HepG2 (cell line): ENCODE results near the gene DLEC1. TPM values are rescaled to one million over a fixed set of nuclear protein-coding genes. Genes with fewer than 3 reads are reported as not detected.

ENCODE experiments used
- BORCS8-MEF2B ChIP-seq: sonication (generic); formaldehyde crosslinking; IDR thresholded peaks from 2 replicates; pipeline ENCODE4 v1.8.0; 2022; ENCODE audit warnings: mild to moderate bottlenecking, missing genetic modification reagents
- HNF4A ChIP-seq: sonication (generic); formaldehyde crosslinking; IDR thresholded peaks from 2 replicates; pipeline ENCODE4 v1.4.0; 2020; ENCODE audit warnings: missing genetic modification reagents
- JUND ChIP-seq: sonication (generic); formaldehyde crosslinking; IDR thresholded peaks from 2 replicates; pipeline ENCODE4 v1.8.0; 2022; ENCODE audit warnings: mild to moderate bottlenecking, missing genetic modification reagents
- PHF21A ChIP-seq: sonication (generic); formaldehyde crosslinking; IDR thresholded peaks from 2 replicates; pipeline ENCODE4 v1.5.0; 2020; ENCODE audit warnings: mild to moderate bottlenecking, missing genetic modification reagents
- RFXAP ChIP-seq: sonication (generic); formaldehyde crosslinking; IDR thresholded peaks from 2 replicates; pipeline ENCODE4 v1.4.0; 2020; ENCODE audit warnings: missing genetic modification reagents, borderline replicate concordance
- SRY ChIP-seq: sonication (generic); formaldehyde crosslinking; IDR thresholded peaks from 2 replicates; pipeline ENCODE4 v1.8.0; 2022; ENCODE audit warnings: mild to moderate bottlenecking, missing genetic modification reagents
- STAT5B ChIP-seq: sonication (generic); formaldehyde crosslinking; IDR thresholded peaks from 2 replicates; pipeline ENCODE4 v1.4.0; 2020; ENCODE audit warnings: missing genetic modification reagents
- TCF7L2 ChIP-seq: IDR thresholded peaks from 2 replicates; pipeline ENCODE4 v1.6.1; 2011; ENCODE audit warnings: mild to moderate bottlenecking, low read depth, low read length, moderate library complexity
- U2AF1 ChIP-seq: fragments of 200-400 bp; formaldehyde crosslinking; optimal IDR thresholded peaks from 2 replicates; pipeline ENCODE3; 2017; ENCODE audit warnings: mild to moderate bottlenecking, low read depth, low read length
- ZNF136 ChIP-seq: sonication (generic); formaldehyde crosslinking; IDR thresholded peaks from 2 replicates; pipeline ENCODE4 v1.8.1; 2022; ENCODE audit warnings: low read depth, mild to moderate bottlenecking, moderate library complexity, missing genetic modification reagents
- ZNF572 ChIP-seq: sonication (generic); formaldehyde crosslinking; IDR thresholded peaks from 2 replicates; pipeline ENCODE4 v1.5.1; 2020; ENCODE audit warnings: mild to moderate bottlenecking, missing genetic modification reagents
- polyA plus RNA-seq, 8 experiments: library from polyadenylated mRNA; depleted of rRNA in 3 of 8; stranded (reverse) in 7 of 8; unstranded in 1 of 8; fragments of >200 nt; fragmentation: Illumina TruSeq in 4 of 8; extraction: Trizol in 4 of 8; gene quantifications; 2 replicates each; pipeline versions ENCODE4 v1.2.1 to v1.2.3, GENCODE V29; 2011 to 2016; ENCODE audit warnings: low read depth in 4 of 8, missing spikeins in 1 of 8, mixed read lengths in 1 of 8; ENCODE audit not compliant: insufficient read depth in 1 of 8
- total RNA-seq, 5 experiments: library from RNA; depleted of rRNA; stranded (reverse); fragments of >200 nt; fragmentation: Illumina TruSeq; extraction: Trizol; gene quantifications; 2 replicates each; pipeline ENCODE4 v1.2.3, GENCODE V29; 2016; ENCODE audit warnings: low read depth in 1 of 5
- TF ChIP-seq, protein P1 (sequence below): sonication (generic); formaldehyde crosslinking; IDR thresholded peaks from 2 replicates; pipeline ENCODE4 v1.5.0; 2020; ENCODE audit warnings: mild to moderate bottlenecking, missing genetic modification reagents
- TF ChIP-seq, protein P2 (sequence below): sonication (generic); formaldehyde crosslinking; IDR thresholded peaks from 2 replicates; pipeline ENCODE4 v1.5.0; 2020; ENCODE audit warnings: missing genetic modification reagents
- TF ChIP-seq, protein P3 (sequence below): IDR thresholded peaks from 2 replicates; pipeline ENCODE4 v1.6.1; 2016; ENCODE audit warnings: mild to moderate bottlenecking
- TF ChIP-seq, protein P4 (sequence below): sonication (generic); formaldehyde crosslinking; IDR thresholded peaks from 2 replicates; pipeline ENCODE4 v1.4.0; 2020; ENCODE audit warnings: missing genetic modification reagents
- TF ChIP-seq, protein P5 (sequence below): sonication (generic); formaldehyde crosslinking; IDR thresholded peaks from 2 replicates; pipeline ENCODE4 v1.9.0; 2021; ENCODE audit warnings: missing genetic modification reagents, mild to moderate bottlenecking, borderline replicate concordance
- TF ChIP-seq, protein P6 (sequence below): sonication (generic); formaldehyde crosslinking; IDR thresholded peaks from 2 replicates; pipeline ENCODE4 v1.5.1; 2020; ENCODE audit warnings: mild to moderate bottlenecking, missing genetic modification reagents, moderate library complexity

Gene DLEC1
- total and polyA plus RNA-seq, 2 of the 13 experiments (the other 11 are each of a cell fraction or from before 2014, with no cell fraction given) = 0.09 TPM; not detected in 1

DNA sequence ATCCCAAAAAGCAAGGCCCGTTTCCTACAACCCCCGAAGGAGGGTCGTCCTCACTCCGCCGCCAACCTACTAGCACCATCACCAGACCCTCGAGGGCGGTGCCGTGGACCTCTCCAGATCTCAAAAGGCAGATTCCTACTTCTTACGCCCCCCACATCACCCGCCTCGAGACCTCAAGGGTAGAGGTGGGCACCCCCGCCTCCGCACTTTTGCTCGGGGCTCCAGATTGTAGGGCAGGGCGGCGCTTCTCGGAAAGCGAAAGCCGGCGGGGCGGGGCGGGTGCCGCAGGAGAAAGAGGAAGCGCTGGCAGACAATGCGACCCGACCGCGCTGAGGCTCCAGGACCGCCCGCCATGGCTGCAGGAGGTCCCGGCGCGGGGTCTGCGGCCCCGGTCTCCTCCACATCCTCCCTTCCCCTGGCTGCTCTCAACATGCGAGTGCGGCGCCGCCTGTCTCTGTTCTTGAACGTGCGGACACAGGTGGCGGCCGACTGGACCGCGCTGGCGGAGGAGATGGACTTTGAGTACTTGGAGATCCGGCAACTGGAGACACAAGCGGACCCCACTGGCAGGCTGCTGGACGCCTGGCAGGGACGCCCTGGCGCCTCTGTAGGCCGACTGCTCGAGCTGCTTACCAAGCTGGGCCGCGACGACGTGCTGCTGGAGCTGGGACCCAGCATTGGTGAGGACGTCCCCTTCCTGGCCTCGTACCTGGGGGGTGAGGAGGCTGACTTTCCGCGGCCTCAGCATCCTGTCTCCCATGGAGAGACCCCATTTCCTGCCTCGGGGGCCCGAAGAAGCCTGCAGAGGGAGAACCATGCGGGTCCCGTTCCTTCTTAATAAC lies 99.6 kb downstream of the DLEC1 start, which contains the start of gene MYD88 (continued):
- TF ChIP-seq, protein P1, sequence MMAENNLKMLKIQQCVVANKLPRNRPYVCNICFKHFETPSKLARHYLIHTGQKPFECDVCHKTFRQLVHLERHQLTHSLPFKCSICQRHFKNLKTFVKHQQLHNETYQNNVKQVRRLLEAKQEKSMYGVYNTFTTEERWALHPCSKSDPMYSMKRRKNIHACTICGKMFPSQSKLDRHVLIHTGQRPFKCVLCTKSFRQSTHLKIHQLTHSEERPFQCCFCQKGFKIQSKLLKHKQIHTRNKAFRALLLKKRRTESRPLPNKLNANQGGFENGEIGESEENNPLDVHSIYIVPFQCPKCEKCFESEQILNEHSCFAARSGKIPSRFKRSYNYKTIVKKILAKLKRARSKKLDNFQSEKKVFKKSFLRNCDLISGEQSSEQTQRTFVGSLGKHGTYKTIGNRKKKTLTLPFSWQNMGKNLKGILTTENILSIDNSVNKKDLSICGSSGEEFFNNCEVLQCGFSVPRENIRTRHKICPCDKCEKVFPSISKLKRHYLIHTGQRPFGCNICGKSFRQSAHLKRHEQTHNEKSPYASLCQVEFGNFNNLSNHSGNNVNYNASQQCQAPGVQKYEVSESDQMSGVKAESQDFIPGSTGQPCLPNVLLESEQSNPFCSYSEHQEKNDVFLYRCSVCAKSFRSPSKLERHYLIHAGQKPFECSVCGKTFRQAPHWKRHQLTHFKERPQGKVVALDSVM = peak; percentile 43; the same call in 1 of the 2 replicates
- TF ChIP-seq RFXAP (CRISPR knock-in tag) (no peak), PHF21A (CRISPR knock-in tag) (peak; percentile 57; the same call in 1 of the 2 replicates), STAT5B (CRISPR knock-in tag) (no peak), HNF4A (peak; percentile 77), TCF7L2 (no peak), U2AF1 (no peak), BORCS8-MEF2B (CRISPR knock-in tag) (no peak), ZNF572 (no peak; the same call in 1 of the 2 replicates), SRY (CRISPR knock-in tag) (peak; percentile 81), JUND (CRISPR knock-in tag) (0 out of 2 replicates have a peak, but pooled peaks have one; percentile 28), ZNF136 (no peak)
- TF ChIP-seq, protein P2, sequence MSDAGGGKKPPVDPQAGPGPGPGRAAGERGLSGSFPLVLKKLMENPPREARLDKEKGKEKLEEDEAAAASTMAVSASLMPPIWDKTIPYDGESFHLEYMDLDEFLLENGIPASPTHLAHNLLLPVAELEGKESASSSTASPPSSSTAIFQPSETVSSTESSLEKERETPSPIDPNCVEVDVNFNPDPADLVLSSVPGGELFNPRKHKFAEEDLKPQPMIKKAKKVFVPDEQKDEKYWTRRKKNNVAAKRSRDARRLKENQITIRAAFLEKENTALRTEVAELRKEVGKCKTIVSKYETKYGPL (CRISPR knock-in tag) = no peak
- TF ChIP-seq, protein P3, sequence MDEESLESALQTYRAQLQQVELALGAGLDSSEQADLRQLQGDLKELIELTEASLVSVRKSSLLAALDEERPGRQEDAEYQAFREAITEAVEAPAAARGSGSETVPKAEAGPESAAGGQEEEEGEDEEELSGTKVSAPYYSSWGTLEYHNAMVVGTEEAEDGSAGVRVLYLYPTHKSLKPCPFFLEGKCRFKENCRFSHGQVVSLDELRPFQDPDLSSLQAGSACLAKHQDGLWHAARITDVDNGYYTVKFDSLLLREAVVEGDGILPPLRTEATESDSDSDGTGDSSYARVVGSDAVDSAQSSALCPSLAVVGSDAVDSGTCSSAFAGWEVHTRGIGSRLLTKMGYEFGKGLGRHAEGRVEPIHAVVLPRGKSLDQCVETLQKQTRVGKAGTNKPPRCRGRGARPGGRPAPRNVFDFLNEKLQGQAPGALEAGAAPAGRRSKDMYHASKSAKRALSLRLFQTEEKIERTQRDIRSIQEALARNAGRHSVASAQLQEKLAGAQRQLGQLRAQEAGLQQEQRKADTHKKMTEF (CRISPR knock-in tag) = peak; percentile 86
- TF ChIP-seq, protein P4, sequence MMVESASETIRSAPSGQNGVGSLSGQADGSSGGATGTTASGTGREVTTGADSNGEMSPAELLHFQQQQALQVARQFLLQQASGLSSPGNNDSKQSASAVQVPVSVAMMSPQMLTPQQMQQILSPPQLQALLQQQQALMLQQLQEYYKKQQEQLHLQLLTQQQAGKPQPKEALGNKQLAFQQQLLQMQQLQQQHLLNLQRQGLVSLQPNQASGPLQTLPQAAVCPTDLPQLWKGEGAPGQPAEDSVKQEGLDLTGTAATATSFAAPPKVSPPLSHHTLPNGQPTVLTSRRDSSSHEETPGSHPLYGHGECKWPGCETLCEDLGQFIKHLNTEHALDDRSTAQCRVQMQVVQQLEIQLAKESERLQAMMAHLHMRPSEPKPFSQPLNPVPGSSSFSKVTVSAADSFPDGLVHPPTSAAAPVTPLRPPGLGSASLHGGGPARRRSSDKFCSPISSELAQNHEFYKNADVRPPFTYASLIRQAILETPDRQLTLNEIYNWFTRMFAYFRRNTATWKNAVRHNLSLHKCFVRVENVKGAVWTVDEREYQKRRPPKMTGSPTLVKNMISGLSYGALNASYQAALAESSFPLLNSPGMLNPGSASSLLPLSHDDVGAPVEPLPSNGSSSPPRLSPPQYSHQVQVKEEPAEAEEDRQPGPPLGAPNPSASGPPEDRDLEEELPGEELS (CRISPR knock-in tag) = no peak
- TF ChIP-seq, protein P5, sequence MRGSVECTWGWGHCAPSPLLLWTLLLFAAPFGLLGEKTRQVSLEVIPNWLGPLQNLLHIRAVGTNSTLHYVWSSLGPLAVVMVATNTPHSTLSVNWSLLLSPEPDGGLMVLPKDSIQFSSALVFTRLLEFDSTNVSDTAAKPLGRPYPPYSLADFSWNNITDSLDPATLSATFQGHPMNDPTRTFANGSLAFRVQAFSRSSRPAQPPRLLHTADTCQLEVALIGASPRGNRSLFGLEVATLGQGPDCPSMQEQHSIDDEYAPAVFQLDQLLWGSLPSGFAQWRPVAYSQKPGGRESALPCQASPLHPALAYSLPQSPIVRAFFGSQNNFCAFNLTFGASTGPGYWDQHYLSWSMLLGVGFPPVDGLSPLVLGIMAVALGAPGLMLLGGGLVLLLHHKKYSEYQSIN (CRISPR knock-in tag) = no peak
- TF ChIP-seq, protein P6, sequence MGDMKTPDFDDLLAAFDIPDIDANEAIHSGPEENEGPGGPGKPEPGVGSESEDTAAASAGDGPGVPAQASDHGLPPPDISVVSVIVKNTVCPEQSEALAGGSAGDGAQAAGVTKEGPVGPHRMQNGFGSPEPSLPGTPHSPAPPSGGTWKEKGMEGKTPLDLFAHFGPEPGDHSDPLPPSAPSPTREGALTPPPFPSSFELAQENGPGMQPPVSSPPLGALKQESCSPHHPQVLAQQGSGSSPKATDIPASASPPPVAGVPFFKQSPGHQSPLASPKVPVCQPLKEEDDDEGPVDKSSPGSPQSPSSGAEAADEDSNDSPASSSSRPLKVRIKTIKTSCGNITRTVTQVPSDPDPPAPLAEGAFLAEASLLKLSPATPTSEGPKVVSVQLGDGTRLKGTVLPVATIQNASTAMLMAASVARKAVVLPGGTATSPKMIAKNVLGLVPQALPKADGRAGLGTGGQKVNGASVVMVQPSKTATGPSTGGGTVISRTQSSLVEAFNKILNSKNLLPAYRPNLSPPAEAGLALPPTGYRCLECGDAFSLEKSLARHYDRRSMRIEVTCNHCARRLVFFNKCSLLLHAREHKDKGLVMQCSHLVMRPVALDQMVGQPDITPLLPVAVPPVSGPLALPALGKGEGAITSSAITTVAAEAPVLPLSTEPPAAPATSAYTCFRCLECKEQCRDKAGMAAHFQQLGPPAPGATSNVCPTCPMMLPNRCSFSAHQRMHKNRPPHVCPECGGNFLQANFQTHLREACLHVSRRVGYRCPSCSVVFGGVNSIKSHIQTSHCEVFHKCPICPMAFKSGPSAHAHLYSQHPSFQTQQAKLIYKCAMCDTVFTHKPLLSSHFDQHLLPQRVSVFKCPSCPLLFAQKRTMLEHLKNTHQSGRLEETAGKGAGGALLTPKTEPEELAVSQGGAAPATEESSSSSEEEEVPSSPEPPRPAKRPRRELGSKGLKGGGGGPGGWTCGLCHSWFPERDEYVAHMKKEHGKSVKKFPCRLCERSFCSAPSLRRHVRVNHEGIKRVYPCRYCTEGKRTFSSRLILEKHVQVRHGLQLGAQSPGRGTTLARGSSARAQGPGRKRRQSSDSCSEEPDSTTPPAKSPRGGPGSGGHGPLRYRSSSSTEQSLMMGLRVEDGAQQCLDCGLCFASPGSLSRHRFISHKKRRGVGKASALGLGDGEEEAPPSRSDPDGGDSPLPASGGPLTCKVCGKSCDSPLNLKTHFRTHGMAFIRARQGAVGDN (CRISPR knock-in tag) = peak; percentile 90
